NCI-H82 (cell line): ENCODE measurements around the gene LYL1.

ENCODE experiments used
- DNase-seq: peaks from one replicate; lab custom pipeline; 2025; lab: John Stamatoyannopoulos, UW

LYL1 gene

GRCh38 chr19:13073263-13073662 is 29.4 kb downstream of the LYL1 start:
- no peak for DNase-seq

- DNase-seq, result no peak
Observed at GRCh38 chr19:13072188-13072908, 30.3 kb downstream of the LYL1 start.

GRCh38 chr19:13071444-13072187 is 31.0 kb downstream of the LYL1 start:
- DNase-seq, result no peak

GRCh38 chr19:13070425-13071140 is 32.1 kb downstream of the LYL1 start:
- DNase-seq, result no peak

GRCh38 chr19:13069415-13070359 is 33.0 kb downstream of the LYL1 start:
- DNase-seq, result no peak

- DNase-seq, result no peak
Observed at GRCh38 chr19:13068085-13068846, 34.4 kb downstream of the LYL1 start.

- DNase-seq, result no peak
Observed at GRCh38 chr19:13066933-13067807, 35.5 kb downstream of the LYL1 start.

GRCh38 chr19:13066226-13066625 is 36.4 kb downstream of the LYL1 start:
- no peak for DNase-seq

- DNase-seq, result no peak
Observed at GRCh38 chr19:13064092-13064489, 38.6 kb downstream of the LYL1 start.

GRCh38 chr19:13063461-13064091 is 39.1 kb downstream of the LYL1 start:
- no peak for DNase-seq

GRCh38 chr19:13062317-13062716 is 40.3 kb downstream of the LYL1 start:
- DNase-seq, result no peak

- DNase-seq, result peak; percentile 95
Observed at GRCh38 chr19:13060964-13061927, 41.4 kb downstream of the LYL1 start.

GRCh38 chr19:13060233-13060963 is 42.3 kb downstream of the LYL1 start:
- DNase-seq, result no peak

GRCh38 chr19:13058951-13059660 is 43.6 kb downstream of the LYL1 start:
- peak; percentile 47 for DNase-seq

- peak; percentile 30 for DNase-seq
Observed at GRCh38 chr19:13057744-13058143, 44.9 kb downstream of the LYL1 start.

- no peak for DNase-seq
Observed at GRCh38 chr19:13057147-13057572, 45.5 kb downstream of the LYL1 start.
